ENCODE results near the gene CKB. TPM values are rescaled to one million over a fixed set of nuclear protein-coding genes. Genes with fewer than 3 reads are reported as not detected.
A peak's percentile ranks its signal among the peaks of the same experiment; 100 is the strongest.

Gene CKB
- polyA plus RNA-seq, 3 donors, result 0.76 to 12.5 (median 2.7) TPM

GRCh38 chr14:103545915-103546651 is 23.5 kb upstream of the CKB start:
- Histone ChIP-seq H4K20me1 (ENCODE audit: insufficient read depth, low read length) (peaks cover 27% of the 10 kb centered on the region), H3K79me2 (ENCODE audit: insufficient read depth, low read length) (no peaks in the 10 kb centered on the region), H3K36me3 (replicated peaks in 1 of 2; ENCODE audit: control insufficient read depth in 1 of 2, insufficient read depth in 2 of 2, low read length in 2 of 2) (no peaks in the 10 kb centered on the region), H3K4me1 (ENCODE audit: control insufficient read depth in 1 of 2, insufficient read depth in 2 of 2, low read length in 2 of 2) (no peaks in the 10 kb centered on the region), H3K9ac (ENCODE audit: insufficient read depth, low read length, poor library complexity, severe bottlenecking) (no peak overlapping the region), H3K27ac (ENCODE audit: low read depth in 1 of 2, low read length in 2 of 2) (no peak overlapping the region), H3K27me3 (ENCODE audit: control insufficient read depth in 2 of 2, insufficient read depth in 2 of 2, low read length in 2 of 2) (no peaks in the 10 kb centered on the region), H2AFZ (ENCODE audit: insufficient read depth, low read depth, low read length, poor library complexity, severe bottlenecking) (no peak overlapping the region), H3K4me2 (replicated peaks; ENCODE audit: extremely low read depth, low read length, poor library complexity, severe bottlenecking) (no peak overlapping the region), H3K9me3 (replicated peaks in 1 of 2; ENCODE audit: control insufficient read depth in 1 of 2, insufficient read depth in 1 of 2, low read length in 2 of 2) (no peaks in the 10 kb centered on the region), H3K4me3 (replicated peaks in 1 of 3; ENCODE audit: low read depth in 2 of 3, low read length in 3 of 3) (no peak overlapping the region)
- no peak for DNase-seq
- TF ChIP-seq CTCF (IDR thresholded peaks at IDR 0.05), result no peak
- peaks cover 2 to 11% (median 3%) of the 10 kb centered on the region in 3 donors for H3K27me3 Mint-ChIP-seq (ENCODE audit: low read depth in 3 of 3)
- no peaks in the 10 kb centered on the region for H3K4me1 Mint-ChIP-seq
- H3K4me3 Mint-ChIP-seq, result no peak overlapping the region
- no peaks in the 10 kb centered on the region for H3K9me3 Mint-ChIP-seq
- intact Hi-C loops (cut with micrococcal nuclease), result loop anchor here (1.0 to 5.0 kb wide), 4 partner anchors 27 to 45 kb away; no protein-coding TSS in a partner anchor
- H3K27ac Mint-ChIP-seq, result peak overlapping the region in 1 of 7 donors; percentile 35
- WGBS (ENCODE audit: insufficient coverage), result 87% methylated on average over 19 of the region's 27 CpGs
- no peaks in the 10 kb centered on the region for H3K36me3 Mint-ChIP-seq

GRCh38 chr14:103545219-103545914 is 22.7 kb upstream of the CKB start:
- Histone ChIP-seq H3K36me3 (replicated peaks in 1 of 2; ENCODE audit: control insufficient read depth in 1 of 2, insufficient read depth in 2 of 2, low read length in 2 of 2) (no peaks in the 10 kb centered on the region), H3K27ac (ENCODE audit: low read depth in 1 of 2, low read length in 2 of 2) (no peak overlapping the region), H2AFZ (ENCODE audit: insufficient read depth, low read depth, low read length, poor library complexity, severe bottlenecking) (no peak overlapping the region), H3K27me3 (ENCODE audit: control insufficient read depth in 2 of 2, insufficient read depth in 2 of 2, low read length in 2 of 2) (no peaks in the 10 kb centered on the region), H3K79me2 (ENCODE audit: insufficient read depth, low read length) (no peaks in the 10 kb centered on the region), H4K20me1 (ENCODE audit: insufficient read depth, low read length) (peaks cover 27% of the 10 kb centered on the region), H3K9ac (ENCODE audit: insufficient read depth, low read length, poor library complexity, severe bottlenecking) (no peak overlapping the region), H3K4me2 (replicated peaks; ENCODE audit: extremely low read depth, low read length, poor library complexity, severe bottlenecking) (no peak overlapping the region), H3K4me3 (replicated peaks in 1 of 3; ENCODE audit: low read depth in 2 of 3, low read length in 3 of 3) (no peak overlapping the region), H3K4me1 (ENCODE audit: control insufficient read depth in 1 of 2, insufficient read depth in 2 of 2, low read length in 2 of 2) (no peaks in the 10 kb centered on the region), H3K9me3 (replicated peaks in 1 of 2; ENCODE audit: control insufficient read depth in 1 of 2, insufficient read depth in 1 of 2, low read length in 2 of 2) (no peaks in the 10 kb centered on the region)
- no peaks in the 10 kb centered on the region for H3K4me1 Mint-ChIP-seq
- TF ChIP-seq CTCF (IDR thresholded peaks at IDR 0.05), result no peak
- H3K27me3 Mint-ChIP-seq (ENCODE audit: low read depth in 3 of 3), result peaks cover 2 to 17% (median 3%) of the 10 kb centered on the region in 3 donors
- H3K9me3 Mint-ChIP-seq, result no peaks in the 10 kb centered on the region
- H3K4me3 Mint-ChIP-seq, result no peak overlapping the region
- intact Hi-C loops (cut with micrococcal nuclease), result loop anchor here in 1 of 2 donors (5.0 kb wide), 1 partner anchor 43 kb away; no protein-coding TSS in a partner anchor
- no peaks in the 10 kb centered on the region for H3K36me3 Mint-ChIP-seq
- 98% methylated on average over 25 of the region's 29 CpGs for WGBS (ENCODE audit: insufficient coverage)
- DNase-seq, result no peak
- peak overlapping the region in 2 of 7 donors; percentile 35 to 45 for H3K27ac Mint-ChIP-seq
